Gastrocnemius medialis (tissue), 4 donors: ENCODE results near the gene PON2. TPM values are rescaled to one million over a fixed set of nuclear protein-coding genes. Genes with fewer than 3 reads are reported as not detected.

ENCODE experiments used
- ATAC-seq, 2 donors: fragments of 150-250 bp; one replicate each; pipeline ENCODE4 v1.9.1; 2016
- DNase-seq, 2 donors: peaks; one replicate each; pipeline ENCODE4 v3.0.0-alpha.2; 2019
- H3K27ac ChIP-seq, 4 donors: fragments of 200-600 bp; sonication (generic); 1 replicate in 1 of 4; 2 replicates in 3 of 4; pipeline ENCODE4 v1.5.1; 2016 to 2018; ENCODE audit warnings: mild to moderate bottlenecking in 2 of 4, moderate library complexity in 1 of 4
- H3K27me3 ChIP-seq, 3 donors: fragments of 200-600 bp; sonication (generic) in 2 of 3; 1 replicate in 1 of 3; 2 replicates in 2 of 3; pipeline versions ENCODE4 v1.5.1 to v1.6.0; 2016 to 2019; ENCODE audit warnings: mild to moderate bottlenecking in 1 of 3, moderate library complexity in 1 of 3
- H3K36me3 ChIP-seq, 2 donors: fragments of 200-600 bp; sonication (generic) in 1 of 2; one replicate each; pipeline ENCODE4 v1.5.1; 2017 to 2018
- H3K4me1 ChIP-seq, 2 donors: fragments of 200-600 bp; sonication (generic) in 1 of 2; one replicate each; pipeline ENCODE4 v1.5.1; 2016 to 2017; ENCODE audit warnings: mild to moderate bottlenecking in 2 of 2
- H3K4me3 ChIP-seq, 4 donors: fragments of 200-600 bp; sonication (generic) in 3 of 4; 1 replicate in 1 of 4; 2 replicates in 3 of 4; pipeline ENCODE4 v1.5.1; 2016 to 2019; ENCODE audit warnings: mild to moderate bottlenecking in 2 of 4
- H3K9me3 ChIP-seq, 3 donors: fragments of 200-600 bp; sonication (generic) in 2 of 3; 1 replicate in 1 of 3; 2 replicates in 2 of 3; pipeline ENCODE4 v1.5.1; 2016 to 2019
- CTCF ChIP-seq, 5 experiments: fragments of 450-650 bp in 3 of 5; fragments of 200-600 bp in 2 of 5; sonication (generic) in 2 of 5; IDR thresholded peaks in 4 of 5; conservative IDR thresholded peaks in 1 of 5; 1 replicate in 4 of 5; 2 replicates in 1 of 5; pipeline ENCODE4 v1.5.1; 2016 to 2019; ENCODE audit warnings: antibody characterized with exemption in 5 of 5, mild to moderate bottlenecking in 3 of 5, moderate library complexity in 3 of 5
- POLR2A ChIP-seq, 2 donors: fragments of 450-650 bp; IDR thresholded peaks; one replicate each; pipeline ENCODE4 v1.6.1; 2017; ENCODE audit warnings: antibody characterized with exemption in 2 of 2, mild to moderate bottlenecking in 2 of 2, moderate library complexity in 2 of 2
- in situ Hi-C, 4 donors: fragments of 200-750 bp; cut with MboI; loops; one replicate each; pipeline versions ENCODE4 v1.15.0 to v1.8.0; 2017; ENCODE audit warnings: low sequenced_read_pairs in 4 of 4
- intact Hi-C: fragments of 100-400 bp; cut with DNase I; formaldehyde crosslinking; loops from one replicate; pipeline ENCODE4 v1.15.1; 2023; ENCODE audit warnings: low total_unique reads
- total RNA-seq, 4 donors: library from RNA; depleted of rRNA; stranded (reverse); fragments of >200 nt; gene quantifications; one replicate each; pipeline versions ENCODE4 v1.1.0 to v1.2.3, GENCODE V29; 2016

Gene PON2
- total RNA-seq, 4 donors from 2014 or later, result 10.2 to 45.4 (median 23.5) TPM

GRCh38 chr7:95444796-95445195 lies 10.0 kb upstream of the PON2 start:
- Histone ChIP-seq H3K27ac (no peak overlapping the region), H3K27me3 (no peaks in the 10 kb centered on the region), H3K9me3 (no peaks in the 10 kb centered on the region), H3K4me3 (no peak overlapping the region), H3K36me3 (no peaks in the 10 kb centered on the region), H3K4me1 (no peaks in the 10 kb centered on the region)
- TF ChIP-seq CTCF (IDR thresholded peaks at IDR 0.05 in 4 of 5, conservative IDR thresholded peaks at IDR 0.05 in 1 of 5), result no peak
- no peak for TF ChIP-seq POLR2A (IDR thresholded peaks at IDR 0.05)
- intact Hi-C loops, result no loop called here
- DNase-seq (no peak), ATAC-seq (no peak)
- in situ Hi-C loops, result no loop called here

- no peaks in the 10 kb centered on the region for H3K4me1 ChIP-seq
- no peaks in the 10 kb centered on the region for H3K9me3 ChIP-seq
- no peak for DNase-seq
- no peaks in the 10 kb centered on the region for H3K27me3 ChIP-seq
- H3K36me3 ChIP-seq, result no peaks in the 10 kb centered on the region
- no peak overlapping the region for H3K27ac ChIP-seq
- ATAC-seq, result no peak
- no peak overlapping the region for H3K4me3 ChIP-seq
- intact Hi-C loops (no loop called here), in situ Hi-C loops (no loop called here)
- TF ChIP-seq POLR2A (IDR thresholded peaks at IDR 0.05) (no peak), CTCF (IDR thresholded peaks at IDR 0.05 in 4 of 5, conservative IDR thresholded peaks at IDR 0.05 in 1 of 5) (no peak)
These were observed 6.4 kb upstream of the PON2 start for GRCh38 chr7:95441042-95441823.

GRCh38 chr7:95440394-95441038 lies 5.7 kb upstream of the PON2 start:
- intact Hi-C loops (no loop called here), in situ Hi-C loops (no loop called here)
- no peaks in the 10 kb centered on the region for H3K9me3 ChIP-seq
- no peaks in the 10 kb centered on the region for H3K27me3 ChIP-seq
- no peak for TF ChIP-seq CTCF (IDR thresholded peaks at IDR 0.05 in 4 of 5, conservative IDR thresholded peaks at IDR 0.05 in 1 of 5)
- no peak for TF ChIP-seq POLR2A (IDR thresholded peaks at IDR 0.05)
- H3K4me3 ChIP-seq, result no peak overlapping the region
- DNase-seq (no peak), ATAC-seq (no peak)
- H3K36me3 ChIP-seq, result no peaks in the 10 kb centered on the region
- no peak overlapping the region for H3K27ac ChIP-seq
- H3K4me1 ChIP-seq, result no peaks in the 10 kb centered on the region

- TF ChIP-seq POLR2A (IDR thresholded peaks at IDR 0.05) (no peak), CTCF (IDR thresholded peaks at IDR 0.05 in 4 of 5, conservative IDR thresholded peaks at IDR 0.05 in 1 of 5) (no peak)
- H3K4me3 ChIP-seq, result no peak overlapping the region
- ATAC-seq, result no peak
- no peak overlapping the region for H3K27ac ChIP-seq
- H3K36me3 ChIP-seq, result no peaks in the 10 kb centered on the region
- in situ Hi-C loops (no loop called here), intact Hi-C loops (no loop called here)
- H3K27me3 ChIP-seq, result no peaks in the 10 kb centered on the region
- no peak for DNase-seq
- H3K9me3 ChIP-seq, result no peaks in the 10 kb centered on the region
- peaks cover 0 to 4% of the 10 kb centered on the region in 2 donors for H3K4me1 ChIP-seq
These were observed 1.6 kb upstream of the PON2 start for GRCh38 chr7:95436407-95436806.
